ENCODE data around the gene RHCG.

GRCh38 chr15:89439764-89440163 lies 56.6 kb downstream of the RHCG start:
- TF ChIP-seq NFIC (IDR thresholded peaks at IDR 0.05; ENCODE audit: borderline replicate concordance) = no peak
- no peak for TF ChIP-seq CTCF (IDR thresholded peaks at IDR 0.05)
- no peak for TF ChIP-seq RAD21 (IDR thresholded peaks at IDR 0.05; ENCODE audit: low read length)
- no peak for TF ChIP-seq NRF1 (IDR thresholded peaks at IDR 0.05; ENCODE audit: low read depth, low read length)
- no peak for TF ChIP-seq TEAD4 (IDR thresholded peaks at IDR 0.05; ENCODE audit: borderline replicate concordance, insufficient read depth)
- TF ChIP-seq TAF1 (IDR thresholded peaks at IDR 0.05; ENCODE audit: borderline replicate concordance, low read depth, low read length) = no peak
- no peak for TF ChIP-seq MXI1 (IDR thresholded peaks at IDR 0.05; ENCODE audit: low read depth, low read length)

Data from SK-N-SH (cell line).